HepG2 (cell line): Measurements from ENCODE around the gene TAMALIN. TPM values are rescaled to one million over a fixed set of nuclear protein-coding genes. Genes with fewer than 3 reads are reported as not detected.

Experiments used
- ARNT ChIP-seq: fragments of 450-650 bp; IDR thresholded peaks from 2 replicates; pipeline ENCODE4 v1.6.1; 2017
- BHLHE40 ChIP-seq: IDR thresholded peaks from 2 replicates; pipeline ENCODE4 v1.6.1; 2011; ENCODE audit warnings: low read length, improper control_type of control experiment
- CENPT ChIP-seq: sonication (generic); formaldehyde crosslinking; IDR thresholded peaks from 2 replicates; pipeline ENCODE4 v1.8.0; 2022; ENCODE audit warnings: low read depth, mild to moderate bottlenecking, moderate library complexity, missing genetic modification reagents
- EED ChIP-seq: sonication (generic); formaldehyde crosslinking; IDR thresholded peaks from 2 replicates; pipeline ENCODE4 v1.5.0; 2020; ENCODE audit warnings: mild to moderate bottlenecking, missing genetic modification reagents
- IRF2 ChIP-seq: IDR thresholded peaks from 2 replicates; pipeline ENCODE4 v1.6.1; 2018; ENCODE audit warnings: missing genetic modification reagents, missing compliant biosample characterization
- MTA1 ChIP-seq: sonication (generic); formaldehyde crosslinking; IDR thresholded peaks from 2 replicates; pipeline ENCODE4 v1.4.0; 2020; ENCODE audit warnings: missing genetic modification reagents, mild to moderate bottlenecking, borderline replicate concordance
- PAWR ChIP-seq: sonication (generic); formaldehyde crosslinking; IDR thresholded peaks from 2 replicates; pipeline ENCODE4 v1.4.0; 2020; ENCODE audit warnings: missing genetic modification reagents, mild to moderate bottlenecking, borderline replicate concordance
- SIN3B ChIP-seq: fragments of 150-350 bp; IDR thresholded peaks from 2 replicates; pipeline ENCODE4 v1.6.1; 2014; ENCODE audit warnings: low read length
- ZNF354B ChIP-seq: sonication (generic); formaldehyde crosslinking; IDR thresholded peaks from 2 replicates; pipeline ENCODE4 v1.8.0; 2022; ENCODE audit warnings: mild to moderate bottlenecking, missing genetic modification reagents
- ZNF816 ChIP-seq: sonication (generic); formaldehyde crosslinking; IDR thresholded peaks from 2 replicates; pipeline ENCODE4 v1.8.0; 2022; ENCODE audit warnings: missing genetic modification reagents, mild to moderate bottlenecking, borderline replicate concordance
- ZNF839 ChIP-seq: sonication (generic); formaldehyde crosslinking; IDR thresholded peaks from 2 replicates; pipeline ENCODE4 v1.4.0; 2020; ENCODE audit warnings: missing genetic modification reagents, mild to moderate bottlenecking, borderline replicate concordance
- ZSCAN29 ChIP-seq: sonication (generic); formaldehyde crosslinking; conservative IDR thresholded peaks from 2 replicates; pipeline ENCODE4 v1.4.0; 2020; ENCODE audit warnings: mild to moderate bottlenecking, missing genetic modification reagents
- polyA plus RNA-seq, 8 experiments: library from polyadenylated mRNA; depleted of rRNA in 3 of 8; stranded (reverse) in 7 of 8; unstranded in 1 of 8; fragments of >200 nt; fragmentation: Illumina TruSeq in 4 of 8; extraction: Trizol in 4 of 8; gene quantifications; 2 replicates each; pipeline versions ENCODE4 v1.2.1 to v1.2.3, GENCODE V29; 2011 to 2016; ENCODE audit warnings: low read depth in 4 of 8, missing spikeins in 1 of 8, mixed read lengths in 1 of 8; ENCODE audit not compliant: insufficient read depth in 1 of 8
- total RNA-seq, 5 experiments: library from RNA; depleted of rRNA; stranded (reverse); fragments of >200 nt; fragmentation: Illumina TruSeq; extraction: Trizol; gene quantifications; 2 replicates each; pipeline ENCODE4 v1.2.3, GENCODE V29; 2016; ENCODE audit warnings: low read depth in 1 of 5
- TF ChIP-seq, protein P1 (sequence below): sonication (generic); formaldehyde crosslinking; IDR thresholded peaks from 2 replicates; pipeline ENCODE4 v1.8.0; 2022; ENCODE audit warnings: missing genetic modification reagents, low read depth, mild to moderate bottlenecking, borderline replicate concordance
- TF ChIP-seq, protein P2 (sequence below): sonication (generic); formaldehyde crosslinking; IDR thresholded peaks from 2 replicates; pipeline ENCODE4 v1.5.0; 2020; ENCODE audit warnings: mild to moderate bottlenecking, missing genetic modification reagents, moderate library complexity
- TF ChIP-seq, protein P3 (sequence below): sonication (generic); formaldehyde crosslinking; IDR thresholded peaks from 2 replicates; pipeline ENCODE4 v1.9.0; 2021; ENCODE audit warnings: mild to moderate bottlenecking, missing genetic modification reagents
- TF ChIP-seq, protein P4 (sequence below): sonication (generic); formaldehyde crosslinking; IDR thresholded peaks from 2 replicates; pipeline ENCODE4 v1.4.0; 2020; ENCODE audit warnings: mild to moderate bottlenecking, missing genetic modification reagents
- TF ChIP-seq, protein P5 (sequence below): sonication (generic); formaldehyde crosslinking; IDR thresholded peaks from 2 replicates; pipeline ENCODE4 v1.5.0; 2020; ENCODE audit warnings: mild to moderate bottlenecking, missing genetic modification reagents

The TAMALIN gene
- total and polyA plus RNA-seq, 2 of the 13 experiments (the other 11 are each of a cell fraction or from before 2014, with no cell fraction given), result 2.9 to 10.9 TPM

DNA sequence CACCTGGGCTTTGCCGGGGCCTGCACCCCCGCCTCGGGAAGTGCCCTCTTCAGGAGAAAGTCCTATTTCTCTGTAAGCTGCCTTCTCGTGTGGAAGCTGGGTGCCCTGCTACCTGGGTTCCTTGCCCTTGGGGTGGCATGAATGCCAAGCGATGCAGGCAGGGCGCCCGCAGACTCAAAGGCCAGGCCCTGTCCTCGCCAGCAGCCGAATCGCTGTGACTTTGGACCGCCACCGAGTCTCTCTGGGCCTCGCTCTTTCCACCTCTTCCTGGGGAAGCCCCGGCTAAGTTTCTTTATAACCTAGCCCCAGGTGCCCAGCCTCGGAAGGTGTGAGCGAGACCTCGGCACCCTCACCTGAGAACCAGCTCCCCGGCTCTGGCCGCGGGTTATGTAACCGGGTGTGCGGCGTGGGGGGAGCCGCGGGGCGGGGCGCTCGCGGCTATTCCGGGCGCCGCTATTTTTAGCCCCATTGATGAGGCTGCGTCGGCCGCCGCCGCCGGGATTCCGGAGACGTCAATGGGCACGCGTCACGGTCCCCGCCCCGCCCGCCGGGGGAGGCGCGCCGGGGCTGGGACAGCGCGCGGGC is 29.9 kb downstream of the TAMALIN start (continued):
- TF ChIP-seq, protein P1, sequence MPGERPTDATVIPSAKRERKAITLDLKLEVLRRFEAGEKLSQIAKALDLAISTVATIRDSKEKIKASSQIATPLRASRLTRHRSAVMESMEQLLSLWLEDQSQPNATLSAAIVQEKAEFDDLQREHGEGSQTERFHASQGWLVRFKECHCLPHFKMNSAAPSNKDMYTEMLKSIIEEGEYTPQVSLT, result no peak
- TF ChIP-seq, protein P2, sequence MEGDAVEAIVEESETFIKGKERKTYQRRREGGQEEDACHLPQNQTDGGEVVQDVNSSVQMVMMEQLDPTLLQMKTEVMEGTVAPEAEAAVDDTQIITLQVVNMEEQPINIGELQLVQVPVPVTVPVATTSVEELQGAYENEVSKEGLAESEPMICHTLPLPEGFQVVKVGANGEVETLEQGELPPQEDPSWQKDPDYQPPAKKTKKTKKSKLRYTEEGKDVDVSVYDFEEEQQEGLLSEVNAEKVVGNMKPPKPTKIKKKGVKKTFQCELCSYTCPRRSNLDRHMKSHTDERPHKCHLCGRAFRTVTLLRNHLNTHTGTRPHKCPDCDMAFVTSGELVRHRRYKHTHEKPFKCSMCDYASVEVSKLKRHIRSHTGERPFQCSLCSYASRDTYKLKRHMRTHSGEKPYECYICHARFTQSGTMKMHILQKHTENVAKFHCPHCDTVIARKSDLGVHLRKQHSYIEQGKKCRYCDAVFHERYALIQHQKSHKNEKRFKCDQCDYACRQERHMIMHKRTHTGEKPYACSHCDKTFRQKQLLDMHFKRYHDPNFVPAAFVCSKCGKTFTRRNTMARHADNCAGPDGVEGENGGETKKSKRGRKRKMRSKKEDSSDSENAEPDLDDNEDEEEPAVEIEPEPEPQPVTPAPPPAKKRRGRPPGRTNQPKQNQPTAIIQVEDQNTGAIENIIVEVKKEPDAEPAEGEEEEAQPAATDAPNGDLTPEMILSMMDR, result no peak
- TF ChIP-seq ZNF354B (no peak), ZNF816 (CRISPR knock-in tag) (0 out of 2 replicates have a peak, but pooled peaks have one; percentile 56), PAWR (CRISPR knock-in tag) (no peak), ARNT (no peak), SIN3B (no peak), BHLHE40 (no peak; the same call in 1 of the 2 replicates), MTA1 (CRISPR knock-in tag) (no peak), EED (CRISPR knock-in tag) (no peak), CENPT (CRISPR knock-in tag) (no peak), ZNF839 (CRISPR knock-in tag) (no peak), IRF2 (no peak), ZSCAN29 (CRISPR knock-in tag) (no peak)
- TF ChIP-seq, protein P3, sequence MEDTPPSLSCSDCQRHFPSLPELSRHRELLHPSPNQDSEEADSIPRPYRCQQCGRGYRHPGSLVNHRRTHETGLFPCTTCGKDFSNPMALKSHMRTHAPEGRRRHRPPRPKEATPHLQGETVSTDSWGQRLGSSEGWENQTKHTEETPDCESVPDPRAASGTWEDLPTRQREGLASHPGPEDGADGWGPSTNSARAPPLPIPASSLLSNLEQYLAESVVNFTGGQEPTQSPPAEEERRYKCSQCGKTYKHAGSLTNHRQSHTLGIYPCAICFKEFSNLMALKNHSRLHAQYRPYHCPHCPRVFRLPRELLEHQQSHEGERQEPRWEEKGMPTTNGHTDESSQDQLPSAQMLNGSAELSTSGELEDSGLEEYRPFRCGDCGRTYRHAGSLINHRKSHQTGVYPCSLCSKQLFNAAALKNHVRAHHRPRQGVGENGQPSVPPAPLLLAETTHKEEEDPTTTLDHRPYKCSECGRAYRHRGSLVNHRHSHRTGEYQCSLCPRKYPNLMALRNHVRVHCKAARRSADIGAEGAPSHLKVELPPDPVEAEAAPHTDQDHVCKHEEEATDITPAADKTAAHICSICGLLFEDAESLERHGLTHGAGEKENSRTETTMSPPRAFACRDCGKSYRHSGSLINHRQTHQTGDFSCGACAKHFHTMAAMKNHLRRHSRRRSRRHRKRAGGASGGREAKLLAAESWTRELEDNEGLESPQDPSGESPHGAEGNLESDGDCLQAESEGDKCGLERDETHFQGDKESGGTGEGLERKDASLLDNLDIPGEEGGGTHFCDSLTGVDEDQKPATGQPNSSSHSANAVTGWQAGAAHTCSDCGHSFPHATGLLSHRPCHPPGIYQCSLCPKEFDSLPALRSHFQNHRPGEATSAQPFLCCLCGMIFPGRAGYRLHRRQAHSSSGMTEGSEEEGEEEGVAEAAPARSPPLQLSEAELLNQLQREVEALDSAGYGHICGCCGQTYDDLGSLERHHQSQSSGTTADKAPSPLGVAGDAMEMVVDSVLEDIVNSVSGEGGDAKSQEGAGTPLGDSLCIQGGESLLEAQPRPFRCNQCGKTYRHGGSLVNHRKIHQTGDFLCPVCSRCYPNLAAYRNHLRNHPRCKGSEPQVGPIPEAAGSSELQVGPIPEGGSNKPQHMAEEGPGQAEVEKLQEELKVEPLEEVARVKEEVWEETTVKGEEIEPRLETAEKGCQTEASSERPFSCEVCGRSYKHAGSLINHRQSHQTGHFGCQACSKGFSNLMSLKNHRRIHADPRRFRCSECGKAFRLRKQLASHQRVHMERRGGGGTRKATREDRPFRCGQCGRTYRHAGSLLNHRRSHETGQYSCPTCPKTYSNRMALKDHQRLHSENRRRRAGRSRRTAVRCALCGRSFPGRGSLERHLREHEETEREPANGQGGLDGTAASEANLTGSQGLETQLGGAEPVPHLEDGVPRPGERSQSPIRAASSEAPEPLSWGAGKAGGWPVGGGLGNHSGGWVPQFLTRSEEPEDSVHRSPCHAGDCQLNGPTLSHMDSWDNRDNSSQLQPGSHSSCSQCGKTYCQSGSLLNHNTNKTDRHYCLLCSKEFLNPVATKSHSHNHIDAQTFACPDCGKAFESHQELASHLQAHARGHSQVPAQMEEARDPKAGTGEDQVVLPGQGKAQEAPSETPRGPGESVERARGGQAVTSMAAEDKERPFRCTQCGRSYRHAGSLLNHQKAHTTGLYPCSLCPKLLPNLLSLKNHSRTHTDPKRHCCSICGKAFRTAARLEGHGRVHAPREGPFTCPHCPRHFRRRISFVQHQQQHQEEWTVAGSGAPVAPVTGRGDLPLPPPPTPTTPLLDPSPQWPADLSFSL (CRISPR knock-in tag), result no peak
- TF ChIP-seq, protein P4, sequence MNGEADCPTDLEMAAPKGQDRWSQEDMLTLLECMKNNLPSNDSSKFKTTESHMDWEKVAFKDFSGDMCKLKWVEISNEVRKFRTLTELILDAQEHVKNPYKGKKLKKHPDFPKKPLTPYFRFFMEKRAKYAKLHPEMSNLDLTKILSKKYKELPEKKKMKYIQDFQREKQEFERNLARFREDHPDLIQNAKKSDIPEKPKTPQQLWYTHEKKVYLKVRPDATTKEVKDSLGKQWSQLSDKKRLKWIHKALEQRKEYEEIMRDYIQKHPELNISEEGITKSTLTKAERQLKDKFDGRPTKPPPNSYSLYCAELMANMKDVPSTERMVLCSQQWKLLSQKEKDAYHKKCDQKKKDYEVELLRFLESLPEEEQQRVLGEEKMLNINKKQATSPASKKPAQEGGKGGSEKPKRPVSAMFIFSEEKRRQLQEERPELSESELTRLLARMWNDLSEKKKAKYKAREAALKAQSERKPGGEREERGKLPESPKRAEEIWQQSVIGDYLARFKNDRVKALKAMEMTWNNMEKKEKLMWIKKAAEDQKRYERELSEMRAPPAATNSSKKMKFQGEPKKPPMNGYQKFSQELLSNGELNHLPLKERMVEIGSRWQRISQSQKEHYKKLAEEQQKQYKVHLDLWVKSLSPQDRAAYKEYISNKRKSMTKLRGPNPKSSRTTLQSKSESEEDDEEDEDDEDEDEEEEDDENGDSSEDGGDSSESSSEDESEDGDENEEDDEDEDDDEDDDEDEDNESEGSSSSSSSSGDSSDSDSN (CRISPR knock-in tag), result no peak; the same call in 1 of the 2 replicates
- TF ChIP-seq, protein P5, sequence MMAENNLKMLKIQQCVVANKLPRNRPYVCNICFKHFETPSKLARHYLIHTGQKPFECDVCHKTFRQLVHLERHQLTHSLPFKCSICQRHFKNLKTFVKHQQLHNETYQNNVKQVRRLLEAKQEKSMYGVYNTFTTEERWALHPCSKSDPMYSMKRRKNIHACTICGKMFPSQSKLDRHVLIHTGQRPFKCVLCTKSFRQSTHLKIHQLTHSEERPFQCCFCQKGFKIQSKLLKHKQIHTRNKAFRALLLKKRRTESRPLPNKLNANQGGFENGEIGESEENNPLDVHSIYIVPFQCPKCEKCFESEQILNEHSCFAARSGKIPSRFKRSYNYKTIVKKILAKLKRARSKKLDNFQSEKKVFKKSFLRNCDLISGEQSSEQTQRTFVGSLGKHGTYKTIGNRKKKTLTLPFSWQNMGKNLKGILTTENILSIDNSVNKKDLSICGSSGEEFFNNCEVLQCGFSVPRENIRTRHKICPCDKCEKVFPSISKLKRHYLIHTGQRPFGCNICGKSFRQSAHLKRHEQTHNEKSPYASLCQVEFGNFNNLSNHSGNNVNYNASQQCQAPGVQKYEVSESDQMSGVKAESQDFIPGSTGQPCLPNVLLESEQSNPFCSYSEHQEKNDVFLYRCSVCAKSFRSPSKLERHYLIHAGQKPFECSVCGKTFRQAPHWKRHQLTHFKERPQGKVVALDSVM, result no peak
